ENCODE results near the gene SLC5A1.

DNA sequence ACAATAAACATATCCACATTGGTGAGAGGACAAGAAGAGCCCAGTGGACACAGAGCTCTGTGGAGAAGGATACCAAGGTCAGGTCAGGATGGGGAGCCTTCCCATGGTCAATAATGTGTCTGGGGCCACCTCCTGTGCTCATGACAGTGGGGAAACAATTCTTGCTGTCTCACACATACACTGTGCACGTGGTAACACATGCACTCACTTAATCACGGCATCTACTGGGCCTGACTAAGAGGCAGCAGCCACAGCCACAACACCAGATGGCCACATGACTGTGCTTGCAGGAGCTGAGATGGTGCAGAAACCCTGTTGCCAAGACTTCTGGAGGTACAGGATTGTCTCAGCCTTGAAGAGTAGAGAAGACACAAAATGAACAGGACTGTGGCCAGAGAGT is 87.4 kb downstream of the SLC5A1 start:
- TF ChIP-seq, protein P1, sequence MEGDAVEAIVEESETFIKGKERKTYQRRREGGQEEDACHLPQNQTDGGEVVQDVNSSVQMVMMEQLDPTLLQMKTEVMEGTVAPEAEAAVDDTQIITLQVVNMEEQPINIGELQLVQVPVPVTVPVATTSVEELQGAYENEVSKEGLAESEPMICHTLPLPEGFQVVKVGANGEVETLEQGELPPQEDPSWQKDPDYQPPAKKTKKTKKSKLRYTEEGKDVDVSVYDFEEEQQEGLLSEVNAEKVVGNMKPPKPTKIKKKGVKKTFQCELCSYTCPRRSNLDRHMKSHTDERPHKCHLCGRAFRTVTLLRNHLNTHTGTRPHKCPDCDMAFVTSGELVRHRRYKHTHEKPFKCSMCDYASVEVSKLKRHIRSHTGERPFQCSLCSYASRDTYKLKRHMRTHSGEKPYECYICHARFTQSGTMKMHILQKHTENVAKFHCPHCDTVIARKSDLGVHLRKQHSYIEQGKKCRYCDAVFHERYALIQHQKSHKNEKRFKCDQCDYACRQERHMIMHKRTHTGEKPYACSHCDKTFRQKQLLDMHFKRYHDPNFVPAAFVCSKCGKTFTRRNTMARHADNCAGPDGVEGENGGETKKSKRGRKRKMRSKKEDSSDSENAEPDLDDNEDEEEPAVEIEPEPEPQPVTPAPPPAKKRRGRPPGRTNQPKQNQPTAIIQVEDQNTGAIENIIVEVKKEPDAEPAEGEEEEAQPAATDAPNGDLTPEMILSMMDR (IDR thresholded peaks at IDR 0.05; ENCODE audit: low read depth, low read length) = no peak
- TF ChIP-seq POLR2A (IDR thresholded peaks at IDR 0.05; ENCODE audit: extremely low read depth, insufficient read length) (no peak), MYC (IDR thresholded peaks at IDR 0.05; ENCODE audit: low read depth, low read length) (no peak)
- TF ChIP-seq, protein P2, sequence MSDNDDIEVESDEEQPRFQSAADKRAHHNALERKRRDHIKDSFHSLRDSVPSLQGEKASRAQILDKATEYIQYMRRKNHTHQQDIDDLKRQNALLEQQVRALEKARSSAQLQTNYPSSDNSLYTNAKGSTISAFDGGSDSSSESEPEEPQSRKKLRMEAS (IDR thresholded peaks at IDR 0.05; ENCODE audit: low read depth, low read length) = no peak

All from NB4 (cell line).